Measurements from ENCODE around the gene PKD2.

DNA sequence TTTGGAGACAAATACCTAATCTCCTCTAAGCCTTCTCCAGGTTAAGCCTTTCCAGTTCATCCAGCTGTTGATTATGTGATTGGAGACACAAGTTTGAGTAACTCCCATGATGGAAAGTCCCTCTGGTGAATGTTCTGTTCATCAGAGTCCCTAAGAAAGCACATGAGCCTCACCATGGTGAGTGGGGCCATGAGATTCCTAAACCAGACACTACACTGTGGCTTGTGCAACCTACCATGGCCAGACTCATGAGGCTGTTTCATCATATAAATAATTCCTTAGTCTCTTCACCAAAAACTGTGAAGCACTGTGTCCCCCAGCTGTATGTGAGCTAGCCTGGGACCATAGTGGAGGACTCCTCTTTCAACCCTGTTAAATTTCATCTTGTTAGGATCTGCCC lies 14.4 kb downstream of the PKD2 start:
- TF ChIP-seq POLR2AphosphoS5 (IDR thresholded peaks at IDR 0.05) (peak in 1 of 4 donors; percentile 12), POLR2A (IDR thresholded peaks at IDR 0.05) (no peak)

All from sigmoid colon (tissue), 4 donors.